Karpas-422 (cell line): ENCODE measurements around the gene GLT1D1. TPM values are rescaled to one million over a fixed set of nuclear protein-coding genes. Genes with fewer than 3 reads are reported as not detected.

Source experiments
- DNase-seq: peaks from one replicate; pipeline ENCODE4 v3.0.0-alpha.2; 2015
- H2AFZ ChIP-seq: fragments of 200-600 bp; sonication (generic); 2 replicates; pipeline ENCODE4 v1.6.1; 2014; ENCODE audit warnings: antibody characterized with exemption, low read length, mixed read lengths
- H3K27ac ChIP-seq: fragments of 200-600 bp; sonication (generic); 2 replicates; pipeline ENCODE4 v1.5.1; 2014; ENCODE audit warnings: mild to moderate bottlenecking, low read length, moderate library complexity
- H3K27me3 ChIP-seq: fragments of 200-600 bp; sonication (generic); 2 replicates; pipeline ENCODE4 v1.6.1; 2014; ENCODE audit warnings: low read length, mixed read lengths
- H3K36me3 ChIP-seq: fragments of 200-600 bp; sonication (generic); 2 replicates; pipeline ENCODE4 v1.6.1; 2014; ENCODE audit warnings: low read length, mixed read lengths; ENCODE audit not compliant: insufficient read depth
- H3K4me1 ChIP-seq: fragments of 200-600 bp; sonication (generic); 2 replicates; pipeline ENCODE4 v1.6.1; 2014; ENCODE audit warnings: mild to moderate bottlenecking, low read length, mixed read lengths
- H3K4me2 ChIP-seq: fragments of 200-600 bp; sonication (generic); 2 replicates; pipeline ENCODE4 v1.6.1; 2014; ENCODE audit warnings: low read length, low read depth, mild to moderate bottlenecking; ENCODE audit not compliant: poor library complexity, severe bottlenecking
- H3K4me3 ChIP-seq: fragments of 200-600 bp; sonication (generic); 2 replicates; pipeline ENCODE4 v1.5.1; 2014; ENCODE audit warnings: mild to moderate bottlenecking, antibody characterized with exemption, low read length, mixed read lengths
- H3K79me2 ChIP-seq: fragments of 200-600 bp; sonication (generic); 2 replicates; pipeline ENCODE4 v1.6.1; 2014; ENCODE audit warnings: mild to moderate bottlenecking, low read length, mixed read lengths
- H3K9ac ChIP-seq: fragments of 200-600 bp; sonication (generic); 2 replicates; pipeline ENCODE4 v1.6.0; 2014; ENCODE audit warnings: low read length
- H3K9me2 ChIP-seq: fragments of 200-600 bp; sonication (generic), shearing (Covaris generic); replicated peaks from 2 replicates; pipeline ENCODE4 v1.6.0; 2014; ENCODE audit warnings: mild to moderate bottlenecking, low read length, moderate library complexity; ENCODE audit not compliant: insufficient read depth
- H3K9me3 ChIP-seq: fragments of 300-700, 200-600 bp; sonication (generic); 2 replicates; pipeline ENCODE4 v1.6.1; 2014; ENCODE audit warnings: low read length, mixed read lengths
- H4K20me1 ChIP-seq: fragments of 200-600 bp; sonication (generic); 2 replicates; pipeline ENCODE4 v1.6.1; 2014; ENCODE audit warnings: mild to moderate bottlenecking, antibody characterized with exemption, low read length, low read depth; ENCODE audit not compliant: insufficient read depth
- total RNA-seq: library from RNA; depleted of rRNA; stranded (reverse); fragments of >200 nt; shearing (Covaris generic); gene quantifications from 2 replicates; pipeline ENCODE4 v1.2.3, GENCODE V29; 2014; ENCODE audit warnings: low replicate concordance

The GLT1D1 gene
- total RNA-seq, 1 experiment from 2014 or later: not detected

DNA sequence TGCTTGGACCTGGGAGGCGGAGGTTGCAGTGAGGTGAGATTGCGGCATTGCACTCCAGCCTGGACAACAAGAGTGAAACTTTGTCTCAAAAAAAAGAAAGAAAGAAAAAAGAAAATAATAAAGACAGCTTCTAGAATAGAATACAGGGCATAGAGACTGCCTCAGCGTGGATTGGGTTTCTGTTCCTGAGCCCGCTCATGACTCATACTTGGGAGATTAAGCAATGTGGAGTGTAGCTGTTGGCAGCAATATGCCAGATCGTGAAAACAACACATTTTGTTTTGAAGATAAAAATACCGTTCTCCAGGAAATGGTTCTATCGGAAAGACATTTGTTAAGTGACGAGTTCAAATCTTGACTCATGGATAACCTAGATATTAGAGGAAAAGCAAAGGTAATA lies 67.2 kb downstream of the GLT1D1 start:
- no peaks in the 10 kb centered on the region for H3K9me2 ChIP-seq
- DNase-seq: no peak
- H3K9ac ChIP-seq: no peak overlapping the region
- no peaks in the 10 kb centered on the region for H3K9me3 ChIP-seq
- no peaks in the 10 kb centered on the region for H3K79me2 ChIP-seq
- no peaks in the 10 kb centered on the region for H3K36me3 ChIP-seq
- H3K4me2 ChIP-seq: no peak overlapping the region
- no peak overlapping the region for H3K4me3 ChIP-seq
- H4K20me1 ChIP-seq: no peaks in the 10 kb centered on the region
- H3K27ac ChIP-seq: no peak overlapping the region
- H3K27me3 ChIP-seq: no peaks in the 10 kb centered on the region
- H2AFZ ChIP-seq: no peak overlapping the region
- H3K4me1 ChIP-seq: no peaks in the 10 kb centered on the region

DNA sequence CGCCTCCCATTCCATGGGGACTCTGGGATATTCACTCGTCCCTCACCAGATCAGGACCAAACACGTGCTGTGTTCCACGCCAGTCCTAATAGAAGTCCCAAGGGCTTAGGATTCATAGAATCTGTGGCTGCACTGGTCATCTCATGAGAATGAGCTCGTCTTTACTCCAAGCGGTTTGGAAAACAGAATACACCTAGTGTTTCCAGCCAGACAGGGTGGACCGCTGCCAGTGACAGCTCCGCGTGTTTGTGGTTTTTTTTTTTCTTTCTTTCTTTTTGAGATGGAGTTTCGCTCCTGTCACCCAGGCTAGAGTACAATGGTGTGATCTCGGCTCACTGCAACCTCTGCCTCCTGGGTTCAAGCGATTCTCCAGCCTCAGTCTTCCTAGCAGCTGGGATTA lies 75.1 kb downstream of the GLT1D1 start:
- H4K20me1 ChIP-seq: no peaks in the 10 kb centered on the region
- no peaks in the 10 kb centered on the region for H3K27me3 ChIP-seq

GRCh38 chr12:128929057-128929456 lies 75.8 kb downstream of the GLT1D1 start:
- Histone ChIP-seq H2AFZ (no peak overlapping the region), H3K79me2 (no peaks in the 10 kb centered on the region), H3K36me3 (no peaks in the 10 kb centered on the region), H4K20me1 (no peaks in the 10 kb centered on the region), H3K9me3 (no peaks in the 10 kb centered on the region), H3K9ac (no peak overlapping the region), H3K9me2 (no peaks in the 10 kb centered on the region), H3K27ac (no peak overlapping the region), H3K4me1 (no peaks in the 10 kb centered on the region), H3K4me2 (no peak overlapping the region), H3K4me3 (no peak overlapping the region), H3K27me3 (no peaks in the 10 kb centered on the region)
- no peak for DNase-seq

More for the DNA sequence above, 75.1 kb downstream of the GLT1D1 start:
- no peaks in the 10 kb centered on the region for H3K79me2 ChIP-seq
- no peak for DNase-seq
- no peak overlapping the region for H2AFZ ChIP-seq
- H3K9me2 ChIP-seq: no peaks in the 10 kb centered on the region
- H3K9ac ChIP-seq: no peak overlapping the region
- no peak overlapping the region for H3K4me2 ChIP-seq
- no peaks in the 10 kb centered on the region for H3K36me3 ChIP-seq
- H3K4me1 ChIP-seq: no peaks in the 10 kb centered on the region
- H3K9me3 ChIP-seq: no peaks in the 10 kb centered on the region
- no peak overlapping the region for H3K27ac ChIP-seq
- H3K4me3 ChIP-seq: no peak overlapping the region

DNA sequence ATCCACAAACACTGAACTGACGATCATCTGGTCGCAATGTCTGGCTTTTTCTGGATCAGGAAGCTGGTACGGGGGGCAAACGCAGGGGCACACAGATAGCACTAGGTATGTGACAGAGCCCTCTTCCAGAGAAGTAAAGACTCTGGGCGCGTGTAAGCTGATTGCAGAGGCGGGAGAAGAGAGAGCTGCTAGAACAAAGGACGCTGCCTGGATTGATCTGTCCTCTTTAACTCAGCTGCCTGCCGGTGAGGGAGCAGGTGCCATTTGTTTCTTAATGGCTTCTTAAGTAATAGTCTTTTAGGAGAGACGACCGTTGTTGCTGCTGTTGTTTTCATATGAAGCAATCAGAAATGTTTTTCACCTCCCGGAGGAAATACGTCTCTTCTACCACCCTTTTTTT lies 77.3 kb downstream of the GLT1D1 start:
- H3K4me3 ChIP-seq: no peak overlapping the region
- no peak overlapping the region for H3K9ac ChIP-seq
- H3K4me2 ChIP-seq: no peak overlapping the region
- no peaks in the 10 kb centered on the region for H3K27me3 ChIP-seq
- no peaks in the 10 kb centered on the region for H3K9me3 ChIP-seq
- no peak overlapping the region for H3K27ac ChIP-seq
- no peaks in the 10 kb centered on the region for H3K4me1 ChIP-seq
- H4K20me1 ChIP-seq: no peaks in the 10 kb centered on the region
- no peak overlapping the region for H2AFZ ChIP-seq
- no peaks in the 10 kb centered on the region for H3K79me2 ChIP-seq
- H3K9me2 ChIP-seq: no peaks in the 10 kb centered on the region
- DNase-seq: no peak
- H3K36me3 ChIP-seq: no peaks in the 10 kb centered on the region

DNA sequence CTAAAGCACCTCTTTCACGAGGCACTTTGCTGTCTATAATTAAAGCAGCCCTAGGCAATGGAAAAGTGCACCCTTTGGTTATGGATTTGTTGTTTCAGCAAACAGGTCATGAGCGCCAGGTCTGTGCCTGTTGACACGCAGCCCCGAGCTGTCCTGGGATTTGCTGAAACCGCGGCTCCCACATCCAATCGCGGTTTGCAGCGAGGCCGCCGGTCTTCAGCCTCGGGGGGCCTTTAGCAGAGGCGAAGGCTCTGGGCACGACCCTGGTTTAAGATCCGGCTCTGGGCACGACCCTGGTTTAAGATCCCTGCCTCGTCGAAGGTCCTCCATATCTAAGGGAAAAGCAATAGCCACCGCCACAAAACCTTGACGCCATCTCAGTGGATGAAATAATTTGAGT lies 79.2 kb downstream of the GLT1D1 start:
- Histone ChIP-seq H3K9me3 (no peaks in the 10 kb centered on the region), H3K4me1 (no peaks in the 10 kb centered on the region), H3K27ac (no peak overlapping the region), H3K9me2 (no peaks in the 10 kb centered on the region), H3K79me2 (no peaks in the 10 kb centered on the region), H3K4me3 (no peak overlapping the region), H3K27me3 (no peaks in the 10 kb centered on the region), H4K20me1 (no peaks in the 10 kb centered on the region), H3K9ac (no peak overlapping the region), H3K36me3 (no peaks in the 10 kb centered on the region), H3K4me2 (no peak overlapping the region), H2AFZ (no peak overlapping the region)
- DNase-seq: no peak

DNA sequence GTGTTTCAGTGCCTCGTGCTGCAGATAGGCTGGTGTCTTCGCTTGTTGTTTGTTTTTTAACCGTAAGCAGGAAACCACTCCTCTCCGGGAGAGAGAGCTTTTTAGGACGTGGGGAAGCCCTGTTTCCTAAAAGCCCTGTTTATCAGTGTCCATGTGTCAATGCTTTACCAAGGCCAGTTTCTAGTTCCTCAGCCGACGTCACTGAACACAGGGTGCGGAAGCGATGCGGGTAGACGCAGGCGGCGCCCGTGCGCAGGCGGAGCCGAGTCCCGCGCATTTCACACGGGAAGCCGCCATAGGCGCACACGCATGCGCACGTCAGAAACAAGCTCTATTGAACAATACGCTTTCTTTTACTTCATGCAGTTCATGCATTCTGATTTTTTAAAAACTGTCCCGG lies 79.8 kb downstream of the GLT1D1 start:
- Histone ChIP-seq H4K20me1 (no peaks in the 10 kb centered on the region), H3K9me2 (no peaks in the 10 kb centered on the region), H3K4me1 (no peaks in the 10 kb centered on the region), H3K9ac (no peak overlapping the region), H3K27me3 (no peaks in the 10 kb centered on the region), H3K9me3 (no peaks in the 10 kb centered on the region), H3K4me3 (no peak overlapping the region), H2AFZ (no peak overlapping the region), H3K4me2 (no peak overlapping the region), H3K36me3 (no peaks in the 10 kb centered on the region), H3K27ac (no peak overlapping the region), H3K79me2 (no peaks in the 10 kb centered on the region)
- DNase-seq: no peak

GRCh38 chr12:128933926-128934325 lies 80.6 kb downstream of the GLT1D1 start:
- H3K4me3 ChIP-seq: no peak overlapping the region
- H3K27ac ChIP-seq: no peak overlapping the region
- H3K9me2 ChIP-seq: no peaks in the 10 kb centered on the region
- H3K9me3 ChIP-seq: no peaks in the 10 kb centered on the region
- H4K20me1 ChIP-seq: no peaks in the 10 kb centered on the region
- H3K9ac ChIP-seq: no peak overlapping the region
- no peaks in the 10 kb centered on the region for H3K79me2 ChIP-seq
- H3K4me2 ChIP-seq: no peak overlapping the region
- no peak for DNase-seq
- H2AFZ ChIP-seq: no peak overlapping the region
- H3K36me3 ChIP-seq: no peaks in the 10 kb centered on the region
- no peaks in the 10 kb centered on the region for H3K4me1 ChIP-seq
- no peaks in the 10 kb centered on the region for H3K27me3 ChIP-seq

GRCh38 chr12:128938886-128939285 lies 85.6 kb downstream of the GLT1D1 start:
- DNase-seq: no peak
- Histone ChIP-seq H3K9ac (no peak overlapping the region), H3K27ac (no peak overlapping the region), H3K4me2 (no peak overlapping the region), H3K9me2 (no peaks in the 10 kb centered on the region), H3K27me3 (no peaks in the 10 kb centered on the region), H4K20me1 (no peaks in the 10 kb centered on the region), H3K36me3 (no peaks in the 10 kb centered on the region), H3K4me3 (no peak overlapping the region), H2AFZ (no peak overlapping the region), H3K4me1 (no peaks in the 10 kb centered on the region), H3K9me3 (no peaks in the 10 kb centered on the region), H3K79me2 (no peaks in the 10 kb centered on the region)
